GM23248 (cell line): ENCODE data around the gene MAPK8IP3. TPM values are rescaled to one million over a fixed set of nuclear protein-coding genes. Genes with fewer than 3 reads are reported as not detected.

Source experiments
- DNase-seq: peaks from one replicate; pipeline ENCODE4 v3.0.0-alpha.2; 2015
- H2AFZ ChIP-seq: fragments of 200-600 bp; sonication (generic); 2 replicates; pipeline ENCODE4 v1.6.1; 2016; ENCODE audit warnings: antibody characterized with exemption
- H3F3A ChIP-seq: fragments of 200-600 bp; sonication (generic); 2 replicates; pipeline ENCODE4 v1.6.1; 2016; ENCODE audit warnings: mild to moderate bottlenecking, antibody characterized with exemption, mixed run types; ENCODE audit not compliant: insufficient read depth
- H3K27ac ChIP-seq: fragments of 200-600 bp; sonication (generic); 2 replicates; pipeline ENCODE4 v1.5.1; 2016; ENCODE audit warnings: mild to moderate bottlenecking
- H3K27me3 ChIP-seq: fragments of 200-600 bp; sonication (generic); replicated peaks from 2 replicates; pipeline ENCODE4 v1.6.1; 2016; ENCODE audit warnings: mild to moderate bottlenecking; ENCODE audit not compliant: insufficient read depth
- H3K36me3 ChIP-seq: fragments of 200-600 bp; sonication (generic); 2 replicates; pipeline ENCODE4 v1.6.1; 2016; ENCODE audit warnings: low read depth, mild to moderate bottlenecking
- H3K4me1 ChIP-seq: fragments of 200-600 bp; sonication (generic); 2 replicates; pipeline ENCODE4 v1.6.1; 2016; ENCODE audit warnings: mild to moderate bottlenecking; ENCODE audit not compliant: insufficient read depth
- H3K4me2 ChIP-seq: fragments of 200-600 bp; sonication (generic); one replicate; pipeline ENCODE4 v1.6.1; 2016; ENCODE audit warnings: mild to moderate bottlenecking; ENCODE audit not compliant: unreplicated experiment
- H3K4me3 ChIP-seq: fragments of 200-600 bp; sonication (generic); 2 replicates; pipeline ENCODE4 v1.5.1; 2016; ENCODE audit warnings: mild to moderate bottlenecking
- H3K79me2 ChIP-seq: fragments of 200-600 bp; sonication (generic); 2 replicates; pipeline ENCODE4 v1.6.1; 2016; ENCODE audit warnings: mild to moderate bottlenecking; ENCODE audit not compliant: insufficient read depth
- H3K9ac ChIP-seq: fragments of 200-600 bp; sonication (generic); 2 replicates; pipeline ENCODE4 v1.6.1; 2016; ENCODE audit warnings: mild to moderate bottlenecking
- H3K9me2 ChIP-seq: fragments of 200-600 bp; sonication (generic); 2 replicates; pipeline ENCODE4 v1.6.1; 2016; ENCODE audit warnings: mixed run types, mild to moderate bottlenecking, moderate library complexity; ENCODE audit not compliant: insufficient read depth
- H3K9me3 ChIP-seq: fragments of 200-600 bp; sonication (generic); one replicate; pipeline ENCODE4 v1.6.1; 2017; ENCODE audit warnings: low read depth
- H4K20me1 ChIP-seq: fragments of 200-600 bp; sonication (generic); 2 replicates; pipeline ENCODE4 v1.6.0; 2016; ENCODE audit not compliant: insufficient read depth
- EZH2 ChIP-seq: fragments of 200-600 bp; sonication (generic); IDR thresholded peaks from 2 replicates; pipeline ENCODE4 v1.6.1; 2018; ENCODE audit warnings: antibody characterized with exemption, mild to moderate bottlenecking; ENCODE audit not compliant: insufficient read depth, poor library complexity, severe bottlenecking
- EZH2phosphoT487 ChIP-seq: fragments of 200-600 bp; sonication (generic); IDR thresholded peaks from 2 replicates; pipeline ENCODE4 v1.6.1; 2018; ENCODE audit warnings: antibody characterized with exemption, moderate library complexity, mild to moderate bottlenecking, low read depth; ENCODE audit not compliant: insufficient read depth
- WGBS, 2 experiments: methylation state at CpG; one replicate each; pipeline ENCODE4 v1.1.6; 2015 to 2017; ENCODE audit warnings: low lambda C conversion rate in 2 of 2, low coverage in 1 of 2; ENCODE audit errors: missing lambda C conversion rate in 2 of 2; 5-methylcytosine and 5-hydroxymethylcytosine counted together
- in situ Hi-C: fragments of 300-500 bp; cut with MboI; formaldehyde crosslinking; loops from 2 replicates; pipeline ENCODE4 v1.15.0; 2020
- polyA plus RNA-seq: library from polyadenylated mRNA; unstranded; fragments of >200 nt; fragmentation: Nextera tagmentation; extraction: Ambion mirVana; gene quantifications from 2 replicates; pipeline ENCODE4 v1.2.1, GENCODE V29; 2016
- total RNA-seq: library from RNA; depleted of rRNA; stranded (reverse); fragments of >200 nt; shearing (Covaris generic); gene quantifications from 2 replicates; pipeline ENCODE4 v1.2.3, GENCODE V29; 2014

The MAPK8IP3 gene
- total and polyA plus RNA-seq, 2 experiments from 2014 or later, result 10.0 to 28.3 TPM

GRCh38 chr16:1776991-1777374 lies 71.0 kb downstream of the MAPK8IP3 start:
- no peaks in the 10 kb centered on the region for H3K36me3 ChIP-seq
- peaks cover 7% of the 10 kb centered on the region; the same call in 1 of the 2 replicates for H3F3A ChIP-seq
- no peak for TF ChIP-seq EZH2phosphoT487
- no peak for TF ChIP-seq EZH2
- WGBS, 2 experiments, result 92 to 96% methylated on average over 19 to 22 of the region's 22 CpGs
- H3K4me3 ChIP-seq, result no peak overlapping the region
- H3K9me3 ChIP-seq, result no peaks in the 10 kb centered on the region
- H4K20me1 ChIP-seq, result no peaks in the 10 kb centered on the region
- H3K27ac ChIP-seq, result no peak overlapping the region
- in situ Hi-C loops, result no loop called here
- DNase-seq, result no peak
- H3K4me1 ChIP-seq, result 0 out of 2 replicates have a peak, but pooled peaks cover 5% of the 10 kb centered on the region
- H3K79me2 ChIP-seq, result peaks cover 48% of the 10 kb centered on the region
- no peak overlapping the region for H3K9ac ChIP-seq
- H3K27me3 ChIP-seq, result no peaks in the 10 kb centered on the region
- no peak overlapping the region for H2AFZ ChIP-seq
- H3K4me2 ChIP-seq, result no peak overlapping the region
- no peaks in the 10 kb centered on the region for H3K9me2 ChIP-seq

DNA sequence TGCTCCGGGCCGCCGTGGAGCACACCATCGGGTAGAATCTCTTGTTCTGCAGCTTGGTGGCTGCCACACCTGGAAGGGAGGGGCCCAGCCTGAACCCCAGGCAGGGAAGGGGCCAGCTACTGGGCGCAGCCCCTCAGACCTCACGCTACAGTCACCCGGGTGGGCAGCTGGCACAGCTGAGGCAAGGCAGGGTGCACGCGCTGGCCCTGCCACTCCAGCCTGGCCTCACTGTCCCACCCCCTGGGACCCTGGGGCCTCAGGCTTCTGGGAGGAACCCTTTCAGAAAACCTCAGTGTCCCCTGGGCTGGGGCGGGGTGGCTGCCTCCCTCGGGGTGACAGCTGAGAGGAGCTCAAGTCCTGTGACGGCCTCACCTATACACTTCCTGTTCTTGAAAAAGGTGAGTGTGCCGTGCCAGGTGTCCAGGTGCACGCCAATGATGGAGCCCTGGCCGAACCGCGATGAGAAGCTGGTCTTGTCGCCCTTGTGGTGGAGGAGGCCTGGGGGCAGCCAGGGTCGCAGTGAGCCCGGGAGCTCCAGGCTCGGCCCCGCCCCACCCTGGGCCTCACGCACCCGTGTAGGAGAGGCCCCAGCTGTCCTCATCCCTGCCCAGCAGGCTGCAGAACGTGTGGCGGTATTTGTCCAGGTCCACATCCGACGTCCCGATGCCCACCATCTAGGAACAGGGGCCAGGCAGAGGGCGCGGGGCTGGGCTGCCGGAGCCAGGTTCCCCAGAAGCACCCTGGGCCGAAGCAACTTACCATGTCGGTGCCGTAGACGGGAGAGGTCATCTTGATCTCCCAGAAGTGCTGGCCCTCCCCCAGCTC lies 71.6 kb downstream of the MAPK8IP3 start:
- Histone ChIP-seq H4K20me1 (no peaks in the 10 kb centered on the region), H3K4me2 (no peak overlapping the region), H3K9ac (no peak overlapping the region), H3K79me2 (peaks cover 42% of the 10 kb centered on the region), H3F3A (0 out of 2 replicates have a peak, but pooled peaks cover 5% of the 10 kb centered on the region), H3K27me3 (no peaks in the 10 kb centered on the region), H3K27ac (no peak overlapping the region), H3K4me3 (no peak overlapping the region), H3K9me3 (no peaks in the 10 kb centered on the region), H3K36me3 (no peaks in the 10 kb centered on the region), H3K9me2 (no peaks in the 10 kb centered on the region), H3K4me1 (0 out of 2 replicates have a peak, but pooled peaks cover 5% of the 10 kb centered on the region), H2AFZ (no peak overlapping the region)
- TF ChIP-seq EZH2, result no peak
- no peak for TF ChIP-seq EZH2phosphoT487
- 82% methylated on average over 29 to 35 of the region's 36 CpGs for WGBS, 2 experiments
- no peak for DNase-seq
- in situ Hi-C loops, result no loop called here

GRCh38 chr16:1778200-1779179 lies 72.5 kb downstream of the MAPK8IP3 start:
- Histone ChIP-seq H3K79me2 (peaks cover 47% of the 10 kb centered on the region), H3K27me3 (no peaks in the 10 kb centered on the region), H2AFZ (no peak overlapping the region), H3K4me2 (no peak overlapping the region), H3K9me3 (no peaks in the 10 kb centered on the region), H4K20me1 (no peaks in the 10 kb centered on the region), H3K4me1 (0 out of 2 replicates have a peak, but pooled peaks cover 5% of the 10 kb centered on the region), H3K4me3 (no peak overlapping the region), H3K9ac (no peak overlapping the region), H3K36me3 (no peaks in the 10 kb centered on the region), H3K27ac (no peak overlapping the region), H3F3A (0 out of 2 replicates have a peak, but pooled peaks cover 8% of the 10 kb centered on the region), H3K9me2 (no peaks in the 10 kb centered on the region)
- DNase-seq, result no peak
- TF ChIP-seq EZH2 (no peak), EZH2phosphoT487 (no peak)
- WGBS, 2 experiments, result 81 to 87% methylated on average over 28 to 34 of the region's 34 CpGs
- in situ Hi-C loops, result no loop called here

- Histone ChIP-seq H3K4me2 (no peak overlapping the region), H3K9me3 (no peaks in the 10 kb centered on the region), H2AFZ (no peak overlapping the region), H3K9ac (no peak overlapping the region), H4K20me1 (no peaks in the 10 kb centered on the region), H3K27me3 (no peaks in the 10 kb centered on the region), H3K9me2 (no peaks in the 10 kb centered on the region), H3F3A (0 out of 2 replicates have a peak, but pooled peaks cover 8% of the 10 kb centered on the region), H3K36me3 (no peaks in the 10 kb centered on the region), H3K4me3 (no peak overlapping the region), H3K4me1 (0 out of 2 replicates have a peak, but pooled peaks cover 5% of the 10 kb centered on the region), H3K79me2 (peaks cover 49% of the 10 kb centered on the region), H3K27ac (no peak overlapping the region)
- in situ Hi-C loops, result no loop called here
- TF ChIP-seq EZH2phosphoT487, result no peak
- TF ChIP-seq EZH2, result no peak
- WGBS, 2 experiments, result 77 to 79% methylated on average over 7 to 8 of the region's 8 CpGs
- no peak for DNase-seq
Observed at GRCh38 chr16:1779234-1779701, 73.3 kb downstream of the MAPK8IP3 start.
